Psoas muscle (tissue), 8 donors: Measurements from ENCODE around the gene MGAT5B. TPM values are rescaled to one million over a fixed set of nuclear protein-coding genes. Genes with fewer than 3 reads are reported as not detected.

Source experiments
- ATAC-seq, 4 donors: fragments of 200-7000 bp; cut with Tn5 transposase; one replicate each; pipeline ENCODE4 v1.9.1; 2020; ENCODE audit warnings: moderate library complexity in 3 of 4, mild to moderate bottlenecking in 2 of 4
- DNase-seq, 2 donors: peaks; one replicate each; pipeline ENCODE4 v3.0.0-alpha.2; 2020
- H3K27ac ChIP-seq: fragments of 200-600 bp; one replicate; pipeline ENCODE4 v1.8.0; 2022
- H3K27me3 ChIP-seq, 3 donors: fragments of 200-600 bp in 1 of 3; one replicate each; pipeline versions ENCODE4 v1.6.1 to v1.8.0; 2013 to 2022; ENCODE audit warnings: low read length in 2 of 3, mild to moderate bottlenecking in 2 of 3, moderate library complexity in 1 of 3; ENCODE audit not compliant: insufficient read depth in 3 of 3
- H3K36me3 ChIP-seq, 2 donors: fragments of 200-600 bp in 1 of 2; one replicate each; pipeline versions ENCODE4 v1.6.1 to v1.8.0; 2013 to 2022; ENCODE audit warnings: low read depth in 1 of 2, mild to moderate bottlenecking in 1 of 2, moderate library complexity in 1 of 2; ENCODE audit not compliant: insufficient read depth in 1 of 2
- H3K4me1 ChIP-seq: fragments of 200-600 bp; one replicate; pipeline ENCODE4 v1.8.0; 2022
- H3K4me3 ChIP-seq: fragments of 200-600 bp; one replicate; pipeline ENCODE4 v1.8.0; 2022; ENCODE audit warnings: mild to moderate bottlenecking
- H3K9me3 ChIP-seq: fragments of 200-600 bp; one replicate; pipeline ENCODE4 v1.8.0; 2022
- WGBS, 3 donors: extraction: QIAGEN DNeasy Blood & Tissue Kit; methylation state at CpG; one replicate each; pipeline versions ENCODE4 v1.1.6 to v1.1.7; 2013; 5-methylcytosine and 5-hydroxymethylcytosine counted together
- intact Hi-C, 2 donors: fragments of 100-400 bp; cut with DNase I; formaldehyde crosslinking; loops; one replicate each; pipeline versions ENCODE4 v1.11.0 to v1.14.2; 2022
- polyA plus RNA-seq, 3 donors: library from polyadenylated mRNA; stranded (reverse); fragments of 200-250 nt; gene quantifications; one replicate each; pipeline ENCODE4 v1.2.3, GENCODE V29; 2013
- total RNA-seq, 4 donors: library from RNA; stranded (reverse); fragmentation: NEBNext Ultra II Directional in 2 of 4; extraction: Animal tissue kit (Norgen Biotek cat#: 25700) in 2 of 4; gene quantifications; one replicate each; pipeline versions ENCODE4 v1.2.1 to v1.2.4, GENCODE V29; 2021 to 2023
- TF ChIP-seq, protein P1 (sequence below): fragments of 200-600 bp; IDR thresholded peaks from one replicate; pipeline ENCODE4 v1.8.0; 2022; ENCODE audit warnings: antibody characterized with exemption
- donor health status: healthy with polysubstance abuse.
- donor health status: DM: no; HTN: no; CAD: no; lungs with moderate emphysema.
- donor health status: Bipolar disorder and iron deficiency.
- donor health status: healthy.
- donor health status: DM: yes; HTN: yes; CAD: no.
- donor health status: DM: no; HTN: no; CAD: no.
- donor health status: DM: no; HTN: no; CAD: no.
- donor health status: DM: yes; HTN: yes; CAD: no.

MGAT5B gene
- total and polyA plus RNA-seq, 7 donors: 0.03 to 0.34 (median 0.05) TPM; not detected in 3

DNA sequence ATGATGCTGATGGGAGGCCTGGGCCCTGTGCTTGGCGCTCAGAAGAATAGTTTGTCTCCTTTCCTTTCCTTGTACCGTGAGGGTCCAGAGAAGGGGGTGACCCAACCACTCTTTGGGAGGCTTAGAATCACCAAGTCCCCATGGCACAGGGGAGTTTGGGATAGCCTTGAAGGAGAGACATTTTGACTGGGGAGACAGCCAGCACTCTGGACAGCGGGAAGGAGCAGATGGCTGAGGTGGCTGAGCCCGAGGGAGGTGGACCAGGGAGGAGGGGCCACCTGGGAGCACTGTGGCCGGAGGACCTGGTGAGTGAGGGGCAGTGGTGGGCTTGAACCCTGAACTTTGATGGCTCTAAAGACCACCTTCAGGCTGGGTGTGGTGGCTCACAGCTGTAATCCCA, 18.2 kb downstream of the MGAT5B start:
- no peaks in the 10 kb centered on the region for H3K4me1 ChIP-seq
- no peak overlapping the region for H3K4me3 ChIP-seq
- TF ChIP-seq, protein P1, sequence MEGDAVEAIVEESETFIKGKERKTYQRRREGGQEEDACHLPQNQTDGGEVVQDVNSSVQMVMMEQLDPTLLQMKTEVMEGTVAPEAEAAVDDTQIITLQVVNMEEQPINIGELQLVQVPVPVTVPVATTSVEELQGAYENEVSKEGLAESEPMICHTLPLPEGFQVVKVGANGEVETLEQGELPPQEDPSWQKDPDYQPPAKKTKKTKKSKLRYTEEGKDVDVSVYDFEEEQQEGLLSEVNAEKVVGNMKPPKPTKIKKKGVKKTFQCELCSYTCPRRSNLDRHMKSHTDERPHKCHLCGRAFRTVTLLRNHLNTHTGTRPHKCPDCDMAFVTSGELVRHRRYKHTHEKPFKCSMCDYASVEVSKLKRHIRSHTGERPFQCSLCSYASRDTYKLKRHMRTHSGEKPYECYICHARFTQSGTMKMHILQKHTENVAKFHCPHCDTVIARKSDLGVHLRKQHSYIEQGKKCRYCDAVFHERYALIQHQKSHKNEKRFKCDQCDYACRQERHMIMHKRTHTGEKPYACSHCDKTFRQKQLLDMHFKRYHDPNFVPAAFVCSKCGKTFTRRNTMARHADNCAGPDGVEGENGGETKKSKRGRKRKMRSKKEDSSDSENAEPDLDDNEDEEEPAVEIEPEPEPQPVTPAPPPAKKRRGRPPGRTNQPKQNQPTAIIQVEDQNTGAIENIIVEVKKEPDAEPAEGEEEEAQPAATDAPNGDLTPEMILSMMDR: no peak
- H3K27me3 ChIP-seq: peaks cover 0 to 4% (median 0%) of the 10 kb centered on the region in 3 donors
- WGBS, 3 donors: 65 to 75% (median 72%) methylated on average over 5 of the region's 5 CpGs
- H3K36me3 ChIP-seq: no peaks in the 10 kb centered on the region
- no peak overlapping the region for H3K27ac ChIP-seq
- ATAC-seq (no peak), DNase-seq (no peak)
- intact Hi-C loops: no loop called here
- H3K9me3 ChIP-seq: no peaks in the 10 kb centered on the region

DNA sequence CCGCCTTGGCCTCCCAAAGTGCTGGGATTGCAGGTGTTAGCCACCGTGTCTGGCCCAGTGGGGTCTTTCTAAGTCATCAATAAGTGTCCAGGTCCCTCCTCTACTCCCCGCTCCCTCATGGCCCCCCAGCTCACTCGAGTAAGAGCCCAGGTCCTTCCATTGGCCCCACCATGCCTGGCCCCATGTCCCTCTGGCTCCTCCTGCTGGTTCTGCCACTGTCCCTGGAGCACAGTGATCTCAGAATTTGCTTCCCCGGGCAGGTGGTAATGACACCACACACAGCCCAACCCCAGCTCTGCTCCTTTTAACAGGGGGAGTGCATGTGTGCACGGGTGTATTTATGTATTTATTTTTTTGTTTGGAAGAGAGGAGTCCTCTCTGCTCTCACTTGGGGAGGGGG, 19.6 kb downstream of the MGAT5B start:
- WGBS, 3 donors: 66 to 77% (median 76%) methylated on average over 6 of the region's 6 CpGs
- Histone ChIP-seq H3K9me3 (no peaks in the 10 kb centered on the region), H3K36me3 (no peaks in the 10 kb centered on the region), H3K4me1 (no peaks in the 10 kb centered on the region), H3K27me3 (peaks cover 0 to 4% (median 0%) of the 10 kb centered on the region in 3 donors), H3K27ac (no peak overlapping the region), H3K4me3 (no peak overlapping the region)
- TF ChIP-seq, protein P1: no peak
- intact Hi-C loops: no loop called here
- DNase-seq: no peak
- ATAC-seq: no peak

DNA sequence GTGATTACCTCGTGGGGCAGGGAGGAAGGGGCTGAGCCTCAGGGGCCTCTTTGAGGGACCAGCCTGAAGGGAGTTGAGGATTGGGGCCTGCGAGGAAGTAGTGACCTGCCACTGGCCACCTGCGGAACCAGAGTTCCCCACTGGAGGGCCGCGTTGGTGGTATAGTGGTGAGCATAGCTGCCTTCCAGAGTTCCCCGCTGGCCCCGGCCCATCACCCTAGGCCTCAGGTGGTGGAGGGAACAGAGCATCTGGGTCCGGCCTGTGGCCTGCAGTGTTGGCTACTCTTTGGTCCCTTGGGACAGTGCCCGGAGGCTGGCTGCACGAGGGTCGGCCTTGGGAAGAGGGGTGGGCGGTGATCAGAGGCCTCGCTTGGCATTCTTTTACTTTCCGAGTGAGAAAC, 20.5 kb downstream of the MGAT5B start:
- no peak overlapping the region for H3K27ac ChIP-seq
- 59 to 67% (median 62%) methylated on average over 13 to 14 of the region's 14 CpGs for WGBS, 3 donors

DNA sequence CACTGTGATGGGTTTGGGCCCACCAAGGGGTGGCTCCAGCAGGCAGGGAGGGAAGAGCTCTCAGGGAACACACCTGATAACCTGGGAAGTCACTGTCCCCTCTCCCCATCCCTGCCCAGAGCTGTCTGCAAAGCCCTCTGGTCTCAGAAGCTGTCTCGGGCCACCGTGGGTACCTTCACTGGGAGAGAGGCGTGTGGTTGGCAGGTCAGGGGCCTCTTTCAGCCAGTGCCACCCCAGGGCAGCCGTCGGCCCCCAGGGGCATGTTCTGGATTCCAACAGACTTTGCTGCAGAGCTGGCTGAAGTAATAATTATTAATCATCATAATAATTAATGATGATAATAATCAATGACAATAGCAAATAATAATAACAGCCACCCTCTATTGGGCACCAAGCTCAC, 21.1 kb downstream of the MGAT5B start:
- peaks cover 0 to 4% (median 0%) of the 10 kb centered on the region in 3 donors for H3K27me3 ChIP-seq
- H3K27ac ChIP-seq: no peak overlapping the region
- no peaks in the 10 kb centered on the region for H3K9me3 ChIP-seq
- ATAC-seq (no peak), DNase-seq (no peak)
- no peaks in the 10 kb centered on the region for H3K4me1 ChIP-seq
- WGBS, 3 donors: 78 to 85% (median 85%) methylated on average over 5 of the region's 5 CpGs
- H3K4me3 ChIP-seq: no peak overlapping the region
- no peaks in the 10 kb centered on the region for H3K36me3 ChIP-seq
- TF ChIP-seq, protein P1: no peak
- intact Hi-C loops: no loop called here

More for the DNA sequence above, 20.5 kb downstream of the MGAT5B start:
- TF ChIP-seq, protein P1: no peak
- DNase-seq (no peak), ATAC-seq (no peak)
- Histone ChIP-seq H3K9me3 (no peaks in the 10 kb centered on the region), H3K4me1 (no peaks in the 10 kb centered on the region), H3K27me3 (peaks cover 0 to 4% (median 0%) of the 10 kb centered on the region in 3 donors), H3K4me3 (no peak overlapping the region), H3K36me3 (no peaks in the 10 kb centered on the region)
- intact Hi-C loops: no loop called here

DNA sequence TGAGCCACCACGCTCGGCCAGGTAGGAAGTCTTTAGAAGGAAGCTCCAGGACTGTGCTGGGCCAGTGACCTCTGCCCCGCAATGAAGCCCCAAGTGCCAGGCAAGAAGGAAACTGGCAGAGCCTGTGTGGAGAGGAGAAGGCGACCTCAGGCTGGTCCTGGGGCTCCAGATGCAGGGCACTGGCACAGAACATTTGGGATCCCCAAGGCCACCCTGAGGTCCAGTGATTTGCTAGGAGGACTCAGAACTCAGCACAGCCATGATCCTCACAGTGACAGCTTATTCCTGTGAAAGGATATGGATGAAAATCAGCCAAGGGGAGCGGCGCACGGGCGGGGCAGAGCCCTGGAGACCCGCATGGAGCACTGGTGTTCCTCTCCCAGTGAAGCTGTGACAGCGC, 24.1 kb downstream of the MGAT5B start:
- Histone ChIP-seq H3K27me3 (peaks cover 0 to 4% (median 0%) of the 10 kb centered on the region in 3 donors), H3K36me3 (no peaks in the 10 kb centered on the region), H3K9me3 (no peaks in the 10 kb centered on the region), H3K4me1 (no peaks in the 10 kb centered on the region), H3K4me3 (no peak overlapping the region), H3K27ac (no peak overlapping the region)
- 92 to 93% (median 93%) methylated on average over 10 of the region's 10 CpGs for WGBS, 3 donors
- no peak for DNase-seq
- TF ChIP-seq, protein P1: no peak
- ATAC-seq: no peak
- intact Hi-C loops: no loop called here
